ENCODE results near the gene HNF4A. TPM values are rescaled to one million over a fixed set of nuclear protein-coding genes. Genes with fewer than 3 reads are reported as not detected.

HNF4A gene
- total RNA-seq, 2 experiments from 2014 or later, result not detected

DNA sequence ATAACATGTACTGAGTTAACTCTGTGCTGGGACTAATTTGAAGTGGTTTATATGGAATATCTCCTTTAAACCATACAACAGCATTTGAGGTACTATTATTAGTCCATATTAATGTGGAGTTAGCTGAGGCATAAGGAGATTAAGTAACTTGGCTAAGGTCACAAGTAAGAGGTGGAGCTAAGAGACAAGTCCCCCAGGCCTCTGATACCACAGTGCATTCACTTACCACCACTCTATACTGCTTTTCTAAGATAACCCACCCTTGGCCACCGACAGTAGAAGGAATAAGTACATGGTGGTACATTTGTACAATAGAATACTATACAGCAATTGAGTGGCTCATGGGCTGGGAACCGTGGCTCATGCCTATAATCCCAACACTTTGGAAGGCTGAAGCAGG lies 103.8 kb downstream of the HNF4A start:
- Mint-ChIP-seq H3K27me3 (no peaks in the 10 kb centered on the region), H3K27ac (no peak overlapping the region), H3K36me3 (ENCODE audit: low read depth) (no peaks in the 10 kb centered on the region), H3K4me3 (no peak overlapping the region), H3K4me1 (no peaks in the 10 kb centered on the region), H3K9me3 (ENCODE audit: low read depth) (no peaks in the 10 kb centered on the region)
- intact Hi-C loops (cut with DNase I, micrococcal nuclease), result no loop called here
- CTCF ChIA-PET, result interaction anchor here (1.8 kb wide), 1 partner anchor 75 kb away, joined by 5 read pairs; no protein-coding TSS in a partner anchor
- POLR2A ChIA-PET, result no interaction called here
- DNase-seq, result no peak
- ATAC-seq, result no peak

DNA sequence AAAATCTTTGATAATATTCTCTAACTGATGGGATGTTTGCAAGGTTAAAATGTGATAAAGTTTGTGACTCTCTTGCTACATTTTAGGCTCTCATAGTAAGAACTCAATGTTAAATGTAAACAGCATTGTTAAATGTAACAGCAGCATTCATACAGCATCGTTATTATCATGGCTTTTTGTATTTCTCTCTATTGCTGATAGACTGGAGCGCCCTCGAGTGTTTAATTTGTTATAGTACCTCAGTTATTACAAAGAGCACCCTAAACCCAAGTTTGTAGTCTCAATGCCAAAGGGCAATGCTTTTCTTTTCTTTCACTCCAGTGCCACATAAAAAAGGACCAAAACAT lies 105.3 kb downstream of the HNF4A start:
- Mint-ChIP-seq H3K36me3 (ENCODE audit: low read depth) (no peaks in the 10 kb centered on the region), H3K4me3 (no peak overlapping the region), H3K27ac (no peak overlapping the region), H3K27me3 (no peaks in the 10 kb centered on the region), H3K9me3 (ENCODE audit: low read depth) (no peaks in the 10 kb centered on the region), H3K4me1 (no peaks in the 10 kb centered on the region)
- intact Hi-C loops (cut with DNase I, micrococcal nuclease), result loop anchor here (1.0 to 5.0 kb wide), 4 partner anchors 72 to 246 kb away; no protein-coding TSS in a partner anchor
- ATAC-seq, result peak; percentile 47
- CTCF ChIA-PET, result interaction anchor here (0.9 to 1.7 kb wide), 3 partner anchors 8 to 77 kb away, joined by 3 to 6 read pairs (median 3); no protein-coding TSS in a partner anchor
- POLR2A ChIA-PET, result no interaction called here
- no peak for DNase-seq

DNA sequence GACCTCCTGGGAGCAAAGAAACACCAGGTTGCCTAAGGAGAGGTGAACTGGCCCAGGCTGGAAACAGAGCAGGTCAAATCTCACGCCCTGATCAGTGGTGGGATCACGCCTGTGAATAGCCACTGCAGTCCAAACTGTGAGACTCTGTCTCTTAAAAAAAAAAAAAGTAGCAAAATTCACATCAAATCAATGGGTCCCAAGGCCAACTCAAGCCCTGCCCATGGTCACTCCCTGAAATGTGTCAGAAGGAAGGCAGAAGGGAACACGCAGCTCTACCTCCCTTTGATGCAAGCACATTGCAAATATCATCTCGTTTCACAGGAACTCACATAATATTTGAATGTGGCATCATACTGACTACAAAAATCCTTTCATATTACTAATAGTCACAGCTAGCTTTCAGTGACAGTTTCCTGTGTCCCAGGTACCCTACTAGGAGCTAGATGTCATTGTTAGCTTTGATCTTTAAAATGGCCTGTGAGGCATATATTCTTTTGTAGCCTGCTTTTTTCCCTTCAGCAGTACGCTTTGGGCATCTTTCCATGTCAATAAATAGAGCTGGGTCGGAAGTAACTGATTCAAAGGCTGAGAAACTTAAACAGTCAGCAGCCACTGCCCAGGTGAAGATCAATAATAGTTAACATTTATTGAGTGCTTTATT lies 105.8 kb downstream of the HNF4A start:
- Mint-ChIP-seq H3K27ac (no peak overlapping the region), H3K27me3 (no peaks in the 10 kb centered on the region), H3K9me3 (ENCODE audit: low read depth) (no peaks in the 10 kb centered on the region), H3K36me3 (ENCODE audit: low read depth) (no peaks in the 10 kb centered on the region), H3K4me3 (no peak overlapping the region), H3K4me1 (no peaks in the 10 kb centered on the region)
- intact Hi-C loops (cut with DNase I, micrococcal nuclease), result loop anchor here (2.0 to 5.0 kb wide), 3 partner anchors 74 to 246 kb away; no protein-coding TSS in a partner anchor
- DNase-seq, result no peak
- ChIA-PET POLR2A (no interaction called here), CTCF (interaction anchor here (0.6 to 1.7 kb wide), 7 partner anchors 9 to 242 kb away, joined by 3 to 6 read pairs (median 3); no protein-coding TSS in a partner anchor)
- ATAC-seq, result no peak

DNA sequence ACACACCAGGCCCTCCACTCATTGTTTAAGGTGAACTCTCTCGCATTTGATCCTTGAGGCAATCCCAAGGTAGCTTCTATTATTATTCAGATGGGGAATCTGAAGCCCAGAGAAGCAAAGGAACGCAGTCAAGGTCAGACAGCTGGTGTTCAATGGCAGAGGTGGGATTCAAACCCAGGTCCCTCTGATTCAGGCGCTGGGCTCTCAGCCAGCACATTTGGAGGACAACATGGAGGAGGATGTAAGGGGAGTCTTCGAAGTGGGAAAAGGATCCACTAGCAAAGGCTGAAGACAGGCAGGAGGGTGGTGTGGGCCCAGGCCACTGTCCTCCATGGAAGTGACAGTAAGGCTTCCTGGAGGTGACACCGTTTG lies 106.3 kb downstream of the HNF4A start:
- ChIA-PET CTCF (interaction anchor here (0.6 to 1.7 kb wide), 10 partner anchors 9 to 246 kb away, joined by 3 to 6 read pairs (median 3); no protein-coding TSS in a partner anchor), POLR2A (no interaction called here)
- no peaks in the 10 kb centered on the region for H3K4me1 Mint-ChIP-seq
- H3K4me3 Mint-ChIP-seq, result no peak overlapping the region
- no peaks in the 10 kb centered on the region for H3K27me3 Mint-ChIP-seq
- H3K9me3 Mint-ChIP-seq (ENCODE audit: low read depth), result no peaks in the 10 kb centered on the region
- no peak overlapping the region for H3K27ac Mint-ChIP-seq
- no peak for DNase-seq
- no peaks in the 10 kb centered on the region for H3K36me3 Mint-ChIP-seq (ENCODE audit: low read depth)
- intact Hi-C loops (cut with DNase I, micrococcal nuclease), result loop anchor here (2.0 to 5.0 kb wide), 3 partner anchors 75 to 247 kb away; no protein-coding TSS in a partner anchor
- no peak for ATAC-seq

DNA sequence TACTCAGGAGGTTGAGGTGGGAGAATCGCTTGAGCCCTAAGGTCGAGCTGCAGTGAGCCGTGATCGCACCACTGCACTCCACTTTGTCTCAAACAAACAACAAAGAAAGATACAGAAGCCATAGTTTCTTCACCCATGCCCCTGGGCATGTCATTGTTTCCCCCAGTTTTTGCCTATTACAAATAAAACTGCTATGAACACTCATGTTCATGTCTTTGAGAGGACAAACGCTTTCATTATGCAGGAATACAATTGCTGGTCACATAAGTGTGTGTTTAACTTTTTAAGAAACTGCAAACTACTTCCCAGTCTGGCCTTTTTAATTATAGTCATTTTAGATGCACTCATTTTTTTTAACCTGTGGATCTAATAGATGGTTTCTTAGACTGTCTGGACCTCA lies 108.0 kb downstream of the HNF4A start:
- Mint-ChIP-seq H3K36me3 (ENCODE audit: low read depth) (no peaks in the 10 kb centered on the region), H3K27me3 (no peaks in the 10 kb centered on the region), H3K4me1 (no peaks in the 10 kb centered on the region), H3K4me3 (no peak overlapping the region), H3K27ac (no peak overlapping the region), H3K9me3 (ENCODE audit: low read depth) (no peaks in the 10 kb centered on the region)
- intact Hi-C loops (cut with DNase I, micrococcal nuclease), result loop anchor here in 1 of 2 experiments (5.0 kb wide), 1 partner anchor 246 kb away; no protein-coding TSS in a partner anchor
- CTCF ChIA-PET, result interaction anchor here (0.9 kb wide), 1 partner anchor 12 kb away, joined by 3 read pairs; the partner anchor contains the start of gene TTPAL
- POLR2A ChIA-PET, result interaction anchor here (0.7 kb wide), 1 partner anchor 101 kb away, joined by 5 read pairs; no protein-coding TSS in a partner anchor
- DNase-seq (no peak), ATAC-seq (no peak)

DNA sequence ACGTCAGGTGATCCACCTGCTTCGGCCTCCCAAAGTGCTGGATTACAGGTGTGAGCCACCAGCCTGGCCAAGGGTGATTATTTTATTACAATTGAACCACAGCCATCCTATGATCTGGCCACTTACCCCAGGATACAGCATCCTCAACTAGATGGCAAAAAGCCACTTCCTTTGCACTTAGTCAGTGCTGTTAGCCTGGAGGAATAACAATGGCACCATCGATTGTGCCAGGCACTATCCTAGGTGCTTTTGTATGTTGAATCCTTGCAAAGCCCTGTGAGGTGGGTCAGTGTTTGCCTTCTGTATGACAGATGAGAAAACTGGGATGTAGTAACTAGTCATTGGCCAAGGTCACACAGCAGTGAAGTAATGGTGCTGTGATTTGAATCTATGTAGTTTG lies 109.0 kb downstream of the HNF4A start:
- H3K4me3 Mint-ChIP-seq, result no peak overlapping the region
- H3K27ac Mint-ChIP-seq, result no peak overlapping the region
- ChIA-PET POLR2A (no interaction called here), CTCF (no interaction called here)
- intact Hi-C loops (cut with DNase I, micrococcal nuclease), result loop anchor here in 1 of 2 experiments (5.0 kb wide), 1 partner anchor 247 kb away; no protein-coding TSS in a partner anchor
- no peaks in the 10 kb centered on the region for H3K27me3 Mint-ChIP-seq
- H3K4me1 Mint-ChIP-seq, result no peaks in the 10 kb centered on the region
- H3K36me3 Mint-ChIP-seq (ENCODE audit: low read depth), result no peaks in the 10 kb centered on the region
- no peaks in the 10 kb centered on the region for H3K9me3 Mint-ChIP-seq (ENCODE audit: low read depth)
- ATAC-seq, result no peak
- no peak for DNase-seq

DNA sequence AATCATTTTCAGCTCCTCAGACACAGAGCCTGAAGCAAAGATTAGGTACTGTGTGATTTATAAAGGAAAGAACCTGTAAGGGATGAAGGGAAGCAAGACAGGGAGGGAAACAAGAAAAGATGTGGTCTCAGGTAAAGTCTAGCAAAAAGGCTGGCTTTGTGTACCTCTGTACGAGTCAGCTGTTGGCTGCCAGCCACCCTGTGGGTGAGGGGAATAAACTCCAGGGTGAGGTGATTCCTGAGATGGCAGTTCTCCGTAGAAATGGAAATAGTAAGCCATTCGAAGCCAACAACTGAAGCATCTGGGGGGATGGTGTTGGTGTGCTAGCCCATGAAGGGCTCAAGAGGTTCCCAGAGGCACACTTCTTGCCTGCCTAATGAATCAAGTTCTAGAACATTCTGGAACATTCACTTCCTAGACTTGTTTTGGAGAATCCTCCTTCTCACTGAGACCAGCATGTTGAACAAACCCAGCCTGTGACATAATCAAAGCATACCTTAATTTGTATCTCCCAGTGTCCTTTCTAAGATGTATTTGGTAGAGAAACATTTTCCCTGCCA lies 109.6 kb downstream of the HNF4A start:
- H3K27ac Mint-ChIP-seq, result no peak overlapping the region
- POLR2A ChIA-PET, result no interaction called here
- H3K27me3 Mint-ChIP-seq, result no peaks in the 10 kb centered on the region
- no peak for ATAC-seq
- no peaks in the 10 kb centered on the region for H3K4me1 Mint-ChIP-seq
- H3K4me3 Mint-ChIP-seq, result no peak overlapping the region
- no peaks in the 10 kb centered on the region for H3K9me3 Mint-ChIP-seq (ENCODE audit: low read depth)
- no peak for DNase-seq
- no peaks in the 10 kb centered on the region for H3K36me3 Mint-ChIP-seq (ENCODE audit: low read depth)
- CTCF ChIA-PET, result interaction anchor here (0.7 kb wide), 1 partner anchor 411 kb away, joined by 3 read pairs; no protein-coding TSS in a partner anchor
- intact Hi-C loops (cut with DNase I, micrococcal nuclease), result no loop called here

DNA sequence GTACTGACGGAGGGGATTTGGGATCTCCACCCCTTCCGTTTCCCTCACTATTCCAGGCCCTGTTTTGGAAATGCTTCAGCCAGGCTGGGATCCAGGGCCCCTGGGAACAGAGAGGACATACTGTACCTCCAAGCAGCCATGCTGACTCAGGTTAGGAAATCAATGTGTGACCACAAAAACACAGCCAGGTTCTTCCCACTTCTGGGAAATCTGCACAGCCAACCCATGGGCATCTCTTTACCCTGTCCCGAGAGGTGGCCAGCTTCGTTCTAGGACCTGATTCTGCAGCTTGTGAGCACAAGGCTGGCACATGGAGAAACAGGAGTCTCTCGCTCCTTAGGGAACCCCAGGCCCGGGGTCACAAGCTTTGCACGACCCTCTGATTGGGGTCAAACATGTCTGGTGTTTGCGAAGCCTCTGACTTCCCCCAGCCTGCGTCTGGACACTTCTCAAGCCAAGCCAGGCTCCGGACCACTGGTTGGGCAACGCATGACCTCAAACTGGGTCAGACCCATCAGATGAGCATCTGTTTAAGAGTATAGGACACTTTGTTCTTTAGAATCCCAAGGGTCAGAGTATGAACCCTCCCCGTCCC lies 111.9 kb downstream of the HNF4A start:
- Mint-ChIP-seq H3K27ac (no peak overlapping the region), H3K9me3 (ENCODE audit: low read depth) (no peaks in the 10 kb centered on the region), H3K4me1 (no peaks in the 10 kb centered on the region), H3K27me3 (no peaks in the 10 kb centered on the region), H3K4me3 (no peak overlapping the region), H3K36me3 (ENCODE audit: low read depth) (no peaks in the 10 kb centered on the region)
- no peak for ATAC-seq
- intact Hi-C loops (cut with DNase I, micrococcal nuclease), result no loop called here
- no peak for DNase-seq
- POLR2A ChIA-PET, result no interaction called here
- CTCF ChIA-PET, result no interaction called here

DNA sequence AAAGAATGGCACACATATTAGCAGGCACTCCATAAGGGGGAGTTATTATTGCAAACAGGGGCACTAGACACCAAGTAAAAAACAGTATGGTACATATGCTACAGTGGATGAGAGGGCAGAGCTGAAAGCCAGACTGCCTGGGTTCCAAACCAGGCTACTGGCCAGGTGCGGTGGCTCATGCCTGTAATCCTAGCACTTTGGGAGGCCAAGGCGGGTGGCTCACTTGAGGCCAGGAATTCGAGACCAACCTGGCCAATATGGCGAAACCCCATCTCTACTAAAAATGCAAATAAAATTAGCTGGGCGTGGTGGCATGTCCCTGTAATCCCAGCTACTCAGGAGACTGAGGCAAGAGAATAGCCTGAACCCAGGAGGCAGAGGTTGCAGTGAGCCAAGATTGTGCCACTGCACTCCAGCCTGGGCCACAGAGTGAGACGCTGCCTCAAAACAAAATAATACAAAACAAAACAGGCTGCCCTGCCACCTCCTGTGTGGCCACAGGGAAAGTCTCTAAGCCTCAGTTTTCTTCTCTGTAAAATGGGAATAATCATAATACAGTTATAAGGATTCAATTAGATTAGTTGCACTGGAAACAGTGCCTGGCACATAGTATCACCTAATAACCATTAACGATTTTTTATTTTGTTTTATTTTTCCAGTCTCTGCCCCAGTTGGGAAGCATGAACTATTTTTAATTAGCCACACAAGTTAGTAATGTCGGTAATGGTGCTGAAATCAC lies 112.7 kb downstream of the HNF4A start:
- intact Hi-C loops (cut with DNase I, micrococcal nuclease), result no loop called here
- DNase-seq (no peak), ATAC-seq (no peak)
- Mint-ChIP-seq H3K27me3 (no peaks in the 10 kb centered on the region), H3K4me3 (no peak overlapping the region), H3K9me3 (ENCODE audit: low read depth) (no peaks in the 10 kb centered on the region), H3K27ac (no peak overlapping the region), H3K36me3 (ENCODE audit: low read depth) (no peaks in the 10 kb centered on the region), H3K4me1 (no peaks in the 10 kb centered on the region)
- CTCF ChIA-PET, result interaction anchor here (0.7 kb wide), 1 partner anchor 86 kb away, joined by 3 read pairs; no protein-coding TSS in a partner anchor
- POLR2A ChIA-PET, result no interaction called here

DNA sequence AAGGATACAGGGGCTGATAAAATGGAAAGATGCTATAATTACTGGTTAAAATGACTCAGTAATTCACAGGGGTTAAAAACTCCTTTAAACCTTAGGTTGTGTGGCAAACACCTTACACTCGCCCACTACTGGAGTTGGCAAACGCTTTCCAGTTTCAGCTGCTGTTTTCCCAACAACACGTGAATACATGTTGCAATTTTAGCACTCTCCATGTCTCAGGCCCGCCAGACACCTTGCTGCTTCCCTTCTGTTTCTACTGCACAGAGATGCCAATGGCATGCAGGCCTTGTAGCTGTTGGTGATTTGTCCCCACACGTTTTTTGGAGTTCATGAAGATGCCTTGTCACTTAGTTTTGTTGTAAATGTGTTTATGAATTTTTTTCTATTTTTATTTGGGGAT lies 114.8 kb downstream of the HNF4A start:
- Mint-ChIP-seq H3K36me3 (ENCODE audit: low read depth) (no peaks in the 10 kb centered on the region), H3K9me3 (ENCODE audit: low read depth) (no peaks in the 10 kb centered on the region), H3K4me1 (peaks cover 6% of the 10 kb centered on the region), H3K27ac (no peak overlapping the region), H3K27me3 (no peaks in the 10 kb centered on the region), H3K4me3 (no peak overlapping the region)
- DNase-seq (no peak), ATAC-seq (no peak)
- CTCF ChIA-PET, result interaction anchor here (1.3 kb wide), 1 partner anchor 9 kb away, joined by 3 read pairs; no protein-coding TSS in a partner anchor
- intact Hi-C loops (cut with DNase I, micrococcal nuclease), result no loop called here
- POLR2A ChIA-PET, result no interaction called here

DNA sequence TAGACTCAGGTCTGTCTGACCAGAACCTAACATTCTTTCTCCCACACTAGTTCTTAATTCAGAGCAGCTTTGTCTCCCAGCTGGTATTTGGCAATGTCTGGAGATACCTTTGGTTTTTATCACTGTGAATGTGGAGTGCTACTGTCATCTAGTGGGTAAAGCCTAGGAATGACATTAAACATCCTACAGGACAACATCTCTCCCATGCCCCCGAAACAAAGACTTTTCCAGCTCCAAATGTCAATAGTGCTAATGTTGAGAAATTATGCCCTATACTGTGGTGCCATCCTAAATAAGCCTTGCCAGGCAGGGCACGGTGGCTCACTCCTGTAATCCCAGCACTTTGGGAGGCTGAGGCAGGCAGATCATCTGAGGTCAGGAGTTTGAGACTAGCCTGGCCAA lies 116.0 kb downstream of the HNF4A start:
- H3K36me3 Mint-ChIP-seq (ENCODE audit: low read depth), result no peaks in the 10 kb centered on the region
- no peak for ATAC-seq
- H3K27ac Mint-ChIP-seq, result no peak overlapping the region
- CTCF ChIA-PET, result interaction anchor here (0.7 kb wide), 1 partner anchor 132 kb away, joined by 3 read pairs; no protein-coding TSS in a partner anchor
- H3K9me3 Mint-ChIP-seq (ENCODE audit: low read depth), result no peaks in the 10 kb centered on the region
- POLR2A ChIA-PET, result no interaction called here
- no peaks in the 10 kb centered on the region for H3K27me3 Mint-ChIP-seq
- intact Hi-C loops (cut with DNase I, micrococcal nuclease), result no loop called here
- DNase-seq, result no peak
- H3K4me1 Mint-ChIP-seq, result peaks cover 10% of the 10 kb centered on the region
- no peak overlapping the region for H3K4me3 Mint-ChIP-seq
